IMR-90 (cell line): ENCODE results near the gene PLD2. TPM values are rescaled to one million over a fixed set of nuclear protein-coding genes. Genes with fewer than 3 reads are reported as not detected.

Source experiments
- ATAC-seq: fragments of 200-7000 bp; cut with Tn5 transposase; 2 replicates; pipeline ENCODE4 v1.9.1; 2020; ENCODE audit warnings: low read depth, mild to moderate bottlenecking, moderate library complexity
- BruUV-seq: library from RNA; stranded (reverse); fragments of 400-500 nt; replicated peaks from 2 replicates; lab custom pipeline; 2021; lab: Mats Ljungman, UMichigan
- CTCF ChIA-PET: fragments of 300-600 bp; formaldehyde crosslinking; extraction: SDS; loops from one replicate; lab custom pipeline; 2021; ENCODE audit warnings: antibody characterized with exemption; lab: Yijun Ruan, JAX
- POLR2A ChIA-PET: fragments of 300-600 bp; sonication (Branson Sonifier 250); formaldehyde crosslinking; loops from one replicate; lab custom pipeline; 2022; ENCODE audit warnings: antibody characterized with exemption; ENCODE audit not compliant: unreplicated experiment; lab: Charles Lee
- DNase-seq: peaks from one replicate; pipeline ENCODE4 v3.0.0; 2013
- H2AFZ ChIP-seq: replicated peaks from 2 replicates; pipeline ENCODE3; 2013; ENCODE audit warnings: low read length, mild to moderate bottlenecking; ENCODE audit not compliant: poor library complexity
- H2AK5ac ChIP-seq: 2 replicates; pipeline ENCODE4 v1.6.1; 2013; ENCODE audit warnings: low read depth, low read length, inconsistent platforms
- H2AK9ac ChIP-seq: replicated peaks from 2 replicates; pipeline ENCODE3; 2013; ENCODE audit warnings: mild to moderate bottlenecking, low read depth, low read length, moderate library complexity; ENCODE audit not compliant: poor library complexity
- H2BK120ac ChIP-seq: 2 replicates; pipeline ENCODE4 v1.6.1; 2013; ENCODE audit warnings: low read depth, low read length, inconsistent platforms
- H2BK15ac ChIP-seq: 3 replicates; pipeline ENCODE4 v1.6.1; 2013; ENCODE audit warnings: low read depth, low read length, inconsistent platforms
- H2BK20ac ChIP-seq: 2 replicates; pipeline ENCODE4 v1.6.1; 2013; ENCODE audit warnings: low read depth, mild to moderate bottlenecking, inconsistent platforms, low read length, moderate library complexity
- H2BK5ac ChIP-seq: 2 replicates; pipeline ENCODE4 v1.6.1; 2013; ENCODE audit warnings: mild to moderate bottlenecking, low read depth, low read length, inconsistent platforms; ENCODE audit not compliant: poor library complexity, severe bottlenecking
- H3K14ac ChIP-seq: replicated peaks from 2 replicates; pipeline ENCODE4 v1.6.1; 2013; ENCODE audit warnings: low read depth, low read length, inconsistent platforms
- H3K18ac ChIP-seq: 2 replicates; pipeline ENCODE4 v1.6.1; 2013; ENCODE audit warnings: low read depth, low read length, control low read depth
- H3K23ac ChIP-seq: 2 replicates; pipeline ENCODE4 v1.6.1; 2013; ENCODE audit warnings: low read depth, low read length, inconsistent platforms
- H3K27ac ChIP-seq: 2 replicates; pipeline ENCODE4 v1.5.1; 2013; ENCODE audit warnings: mild to moderate bottlenecking, control low read depth, low read length; ENCODE audit not compliant: insufficient read depth
- H3K27me3 ChIP-seq: 2 replicates; pipeline ENCODE4 v1.6.1; 2013; ENCODE audit warnings: low read length; ENCODE audit not compliant: control insufficient read depth, insufficient read depth
- H3K36me3 ChIP-seq: 2 replicates; pipeline ENCODE4 v1.6.1; 2013; ENCODE audit warnings: low read length, mixed read lengths; ENCODE audit not compliant: control insufficient read depth, insufficient read depth
- H3K4ac ChIP-seq: 2 replicates; pipeline ENCODE4 v1.6.1; 2013; ENCODE audit warnings: low read depth, low read length, inconsistent platforms
- H3K4me1 ChIP-seq: 2 replicates; pipeline ENCODE4 v1.6.1; 2013; ENCODE audit warnings: low read length, mixed read lengths; ENCODE audit not compliant: control insufficient read depth, insufficient read depth
- H3K4me2 ChIP-seq: 2 replicates; pipeline ENCODE4 v1.6.1; 2013; ENCODE audit warnings: low read depth, mild to moderate bottlenecking, control low read depth, low read length, moderate library complexity
- H3K4me3 ChIP-seq: 2 replicates; pipeline ENCODE4 v1.5.1; 2013; ENCODE audit warnings: low read depth, mild to moderate bottlenecking, control low read depth, low read length, moderate library complexity; ENCODE audit not compliant: insufficient read depth
- H3K56ac ChIP-seq: 2 replicates; pipeline ENCODE4 v1.6.1; 2013; ENCODE audit warnings: low read length, inconsistent platforms; ENCODE audit not compliant: insufficient read depth; ENCODE audit errors: extremely low read depth
- H3K79me1 ChIP-seq, 2 experiments: 2 replicates each; pipeline ENCODE4 v1.6.1; 2013; ENCODE audit warnings: low read length in 2 of 2, inconsistent platforms in 1 of 2, low read depth in 1 of 2
- H3K9ac ChIP-seq: 2 replicates; pipeline ENCODE4 v1.6.1; 2013; ENCODE audit warnings: low read depth, low read length, control low read depth
- H3K9me1 ChIP-seq: 2 replicates; pipeline ENCODE4 v1.6.1; 2013; ENCODE audit warnings: low read length, inconsistent platforms; ENCODE audit not compliant: insufficient read depth
- H3K9me3 ChIP-seq: 2 replicates; pipeline ENCODE4 v1.6.1; 2013; ENCODE audit warnings: low read length; ENCODE audit not compliant: control insufficient read depth, insufficient read depth
- H4K20me1 ChIP-seq: 2 replicates; pipeline ENCODE4 v1.6.1; 2013; ENCODE audit warnings: low read length, inconsistent platforms; ENCODE audit not compliant: insufficient read depth
- H4K5ac ChIP-seq: 2 replicates; pipeline ENCODE4 v1.6.1; 2013; ENCODE audit warnings: mild to moderate bottlenecking, low read depth, low read length, control low read depth
- H4K8ac ChIP-seq, 2 experiments: 2 replicates each; pipeline ENCODE4 v1.6.1; 2013; ENCODE audit warnings: low read depth in 2 of 2, low read length in 2 of 2, control low read depth in 1 of 2, inconsistent platforms in 1 of 2
- H4K91ac ChIP-seq: 2 replicates; pipeline ENCODE4 v1.6.1; 2013; ENCODE audit warnings: low read depth, low read length, inconsistent platforms; ENCODE audit not compliant: insufficient read depth
- BHLHE40 ChIP-seq: fragments of 150-350 bp; IDR thresholded peaks from 2 replicates; pipeline ENCODE4 v1.6.1; 2016; ENCODE audit warnings: mild to moderate bottlenecking, low read depth, low read length
- CEBPB ChIP-seq: IDR thresholded peaks from 2 replicates; pipeline ENCODE4 v1.6.1; 2012; ENCODE audit warnings: low read depth, low read length, improper control_type of control experiment
- CHD1 ChIP-seq: IDR thresholded peaks from 2 replicates; pipeline ENCODE4 v1.6.1; 2012; ENCODE audit warnings: low read depth, low read length, improper control_type of control experiment
- CTCF ChIP-seq: conservative IDR thresholded peaks from 2 replicates; pipeline ENCODE4 v1.5.1; 2012; ENCODE audit warnings: mild to moderate bottlenecking, low read depth, low read length, improper control_type of control experiment
- FOS ChIP-seq: fragments of 150-350 bp; IDR thresholded peaks from 2 replicates; pipeline ENCODE4 v1.6.1; 2016; ENCODE audit warnings: low read depth, low read length
- MAZ ChIP-seq: IDR thresholded peaks from 2 replicates; pipeline ENCODE4 v1.6.1; 2012; ENCODE audit warnings: low read depth, mild to moderate bottlenecking, low read length, improper control_type of control experiment, moderate library complexity, borderline replicate concordance
- MXI1 ChIP-seq: IDR thresholded peaks from 2 replicates; pipeline ENCODE4 v1.6.1; 2012; ENCODE audit warnings: low read depth, mild to moderate bottlenecking, low read length, moderate library complexity, borderline replicate concordance
- RAD21 ChIP-seq: IDR thresholded peaks from 2 replicates; pipeline ENCODE4 v1.6.1; 2012; ENCODE audit warnings: low read length, improper control_type of control experiment
- RCOR1 ChIP-seq: IDR thresholded peaks from 2 replicates; pipeline ENCODE4 v1.6.1; 2012; ENCODE audit warnings: mild to moderate bottlenecking, low read length, improper control_type of control experiment; ENCODE audit not compliant: insufficient replicate concordance
- SMC3 ChIP-seq: fragments of 150-350 bp; IDR thresholded peaks from 2 replicates; pipeline ENCODE4 v1.6.1; 2016; ENCODE audit warnings: low read depth, mild to moderate bottlenecking, antibody characterized with exemption, low read length, moderate library complexity
- USF2 ChIP-seq: fragments of 150-350 bp; IDR thresholded peaks from 2 replicates; pipeline ENCODE4 v1.6.1; 2017; ENCODE audit warnings: mild to moderate bottlenecking, antibody characterized with exemption, low read length, low read depth
- WGBS, 2 experiments: methylation state at CpG; one replicate each; pipeline versions ENCODE4 v1.1.5 to v1.1.7; 2013; ENCODE audit warnings: missing lambda C conversion rate in 2 of 2; ENCODE audit not compliant: insufficient read length in 1 of 2; ENCODE audit errors: extremely low coverage in 2 of 2; 5-methylcytosine and 5-hydroxymethylcytosine counted together
- dilution Hi-C: fragments of 300-500 bp; cut with HindIII; formaldehyde crosslinking; loops from one replicate; pipeline ENCODE4 v1.14.3; 2018; ENCODE audit warnings: low sequenced_read_pairs; ENCODE audit not compliant: unreplicated experiment
- in situ Hi-C: fragments of 300-500 bp; cut with MboI; formaldehyde crosslinking; loops from 3 replicates; pipeline ENCODE4 v1.14.3; 2019; ENCODE audit warnings: low sequenced_read_pairs, inconsistent platforms, mixed read lengths
- intact Hi-C: fragments of 100-400 bp; cut with micrococcal nuclease; formaldehyde crosslinking; loops from 2 replicates; pipeline ENCODE4 v1.10.0; 2022
- polyA plus RNA-seq, 3 experiments: library from polyadenylated mRNA; depleted of rRNA; stranded (reverse); fragments of >200 nt; gene quantifications; 2 replicates each; pipeline ENCODE4 v1.2.3, GENCODE V29; 2012; ENCODE audit warnings: low replicate concordance in 1 of 3
- total RNA-seq: library from RNA; depleted of rRNA; stranded (reverse); fragments of >200 nt; gene quantifications from 2 replicates; pipeline ENCODE4 v1.2.3, GENCODE V29; 2012
- TF ChIP-seq, protein P1 (sequence below): fragments of 150-350 bp; IDR thresholded peaks from 2 replicates; pipeline ENCODE4 v1.6.1; 2016; ENCODE audit warnings: low read depth, mild to moderate bottlenecking, low read length, moderate library complexity, borderline replicate concordance

The PLD2 gene
- total and polyA plus RNA-seq, 2 of the 4 experiments (the other 2 are of a cell fraction), result 12.5 to 28.0 TPM

DNA sequence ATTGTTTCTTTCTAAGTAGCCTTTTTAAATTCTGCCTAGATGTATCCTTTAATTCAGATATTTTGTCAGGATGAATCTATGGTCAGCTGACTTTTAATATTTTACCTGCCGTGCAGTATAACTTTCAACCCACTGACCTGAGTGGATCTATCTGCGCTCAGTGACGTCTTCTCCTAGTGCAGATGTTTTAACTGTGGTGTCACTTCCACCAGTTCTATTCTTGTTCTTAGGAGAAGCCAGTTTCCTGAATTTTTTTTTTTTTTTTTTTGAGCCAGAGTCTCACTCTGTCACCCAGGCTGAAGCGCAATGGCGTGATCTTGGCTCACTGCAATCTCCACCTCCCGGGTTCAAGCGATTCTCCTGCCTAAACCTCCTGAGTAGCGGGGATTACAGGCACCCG is 40.2 kb upstream of the PLD2 start:
- no peak overlapping the region for H3K4me2 ChIP-seq
- no peak overlapping the region for H4K5ac ChIP-seq
- no TSS peak for BruUV-seq
- no peak for DNase-seq
- no peak overlapping the region for H4K8ac ChIP-seq
- ATAC-seq, result no peak
- no peaks in the 10 kb centered on the region for H4K20me1 ChIP-seq
- POLR2A ChIA-PET, result no interaction called here
- H4K91ac ChIP-seq, result no peak overlapping the region
- no peaks in the 10 kb centered on the region for H3K4me1 ChIP-seq
- TF ChIP-seq SMC3, result no peak
- no peak for TF ChIP-seq RAD21
- no peak for TF ChIP-seq MXI1
- TF ChIP-seq CHD1, result no peak
- no peak for TF ChIP-seq CTCF
- TF ChIP-seq RCOR1, result no peak
- TF ChIP-seq CEBPB, result no peak
- TF ChIP-seq BHLHE40, result no peak
- TF ChIP-seq FOS, result no peak
- TF ChIP-seq USF2, result no peak
- no peak for TF ChIP-seq MAZ
- TF ChIP-seq, protein P1, sequence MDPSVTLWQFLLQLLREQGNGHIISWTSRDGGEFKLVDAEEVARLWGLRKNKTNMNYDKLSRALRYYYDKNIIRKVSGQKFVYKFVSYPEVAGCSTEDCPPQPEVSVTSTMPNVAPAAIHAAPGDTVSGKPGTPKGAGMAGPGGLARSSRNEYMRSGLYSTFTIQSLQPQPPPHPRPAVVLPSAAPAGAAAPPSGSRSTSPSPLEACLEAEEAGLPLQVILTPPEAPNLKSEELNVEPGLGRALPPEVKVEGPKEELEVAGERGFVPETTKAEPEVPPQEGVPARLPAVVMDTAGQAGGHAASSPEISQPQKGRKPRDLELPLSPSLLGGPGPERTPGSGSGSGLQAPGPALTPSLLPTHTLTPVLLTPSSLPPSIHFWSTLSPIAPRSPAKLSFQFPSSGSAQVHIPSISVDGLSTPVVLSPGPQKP, result no peak
- H3K79me1 ChIP-seq, result no peaks in the 10 kb centered on the region
- H3K56ac ChIP-seq, result no peak overlapping the region
- no peak overlapping the region for H2AFZ ChIP-seq
- H2AK9ac ChIP-seq, result no peak overlapping the region
- H2BK15ac ChIP-seq, result no peak overlapping the region
- H3K4me3 ChIP-seq, result no peak overlapping the region
- H3K9me1 ChIP-seq, result no peaks in the 10 kb centered on the region
- H3K4ac ChIP-seq, result no peak overlapping the region
- WGBS, 2 experiments, result 80% methylated on average over 2 of the region's 9 CpGs; no CpG with 5 or more reads in 1 of the 2 experiments
- dilution Hi-C loops (no loop called here), in situ Hi-C loops (no loop called here), intact Hi-C loops (no loop called here)
- no peak overlapping the region for H2AK5ac ChIP-seq
- no peak overlapping the region for H2BK120ac ChIP-seq
- no peak overlapping the region for H3K27ac ChIP-seq
- H3K9ac ChIP-seq, result no peak overlapping the region
- peaks cover 16% of the 10 kb centered on the region for H3K27me3 ChIP-seq
- no peaks in the 10 kb centered on the region for H3K9me3 ChIP-seq
- no peaks in the 10 kb centered on the region for H3K36me3 ChIP-seq
- H2BK20ac ChIP-seq, result no peak overlapping the region
- no peak overlapping the region for H3K18ac ChIP-seq
- no peak overlapping the region for H3K23ac ChIP-seq
- CTCF ChIA-PET, result no interaction called here
- H3K14ac ChIP-seq, result no peak overlapping the region
- H2BK5ac ChIP-seq, result no peak overlapping the region
